Activated CD4-positive, alpha-beta T cell treated with anti-CD3 and anti-CD28 coated beads, Interleukin-2, amount 50 U/mL, for 48 hours (primary cell): ENCODE measurements around the gene RASGRP2.
A peak's percentile ranks its signal among the peaks of the same experiment; 100 is the strongest.

Source experiments
- DNase-seq, 2 experiments: peaks; one replicate each; pipeline ENCODE4 v3.0.0-alpha.2; 2020

Gene RASGRP2

DNA sequence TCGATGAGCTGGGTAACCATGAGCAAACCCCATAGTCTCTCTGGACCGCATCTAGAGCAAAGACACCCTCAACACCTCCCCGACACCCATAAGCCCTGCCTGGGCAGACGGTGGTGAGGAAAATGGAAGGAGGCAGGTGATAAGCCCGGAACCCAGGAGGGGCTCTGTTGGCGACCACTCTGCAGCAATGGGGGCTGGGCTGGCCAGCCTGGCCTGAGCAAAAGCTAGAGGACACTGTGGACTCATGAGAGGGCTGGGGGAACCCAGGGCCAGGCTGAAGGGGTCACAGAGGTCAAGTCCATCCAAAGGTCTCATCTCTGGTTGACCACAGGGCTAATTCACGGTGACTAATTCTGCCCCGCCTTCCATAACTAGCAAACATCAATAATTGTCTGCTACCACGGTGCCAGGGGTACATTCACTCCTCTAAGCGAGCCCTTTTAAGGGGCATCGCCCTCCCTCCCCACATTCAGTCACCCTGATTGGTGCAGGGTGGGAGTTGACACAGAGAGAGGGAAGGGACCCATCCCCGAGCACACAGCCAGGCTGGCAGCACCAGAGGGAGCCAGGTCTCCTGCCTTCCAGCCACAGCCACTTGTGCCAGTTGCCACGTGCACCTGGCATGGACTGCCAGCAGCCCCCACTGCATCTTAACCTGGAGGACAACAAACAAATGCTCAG, 11.9 kb upstream of the RASGRP2 start:
- no peak for DNase-seq

DNA sequence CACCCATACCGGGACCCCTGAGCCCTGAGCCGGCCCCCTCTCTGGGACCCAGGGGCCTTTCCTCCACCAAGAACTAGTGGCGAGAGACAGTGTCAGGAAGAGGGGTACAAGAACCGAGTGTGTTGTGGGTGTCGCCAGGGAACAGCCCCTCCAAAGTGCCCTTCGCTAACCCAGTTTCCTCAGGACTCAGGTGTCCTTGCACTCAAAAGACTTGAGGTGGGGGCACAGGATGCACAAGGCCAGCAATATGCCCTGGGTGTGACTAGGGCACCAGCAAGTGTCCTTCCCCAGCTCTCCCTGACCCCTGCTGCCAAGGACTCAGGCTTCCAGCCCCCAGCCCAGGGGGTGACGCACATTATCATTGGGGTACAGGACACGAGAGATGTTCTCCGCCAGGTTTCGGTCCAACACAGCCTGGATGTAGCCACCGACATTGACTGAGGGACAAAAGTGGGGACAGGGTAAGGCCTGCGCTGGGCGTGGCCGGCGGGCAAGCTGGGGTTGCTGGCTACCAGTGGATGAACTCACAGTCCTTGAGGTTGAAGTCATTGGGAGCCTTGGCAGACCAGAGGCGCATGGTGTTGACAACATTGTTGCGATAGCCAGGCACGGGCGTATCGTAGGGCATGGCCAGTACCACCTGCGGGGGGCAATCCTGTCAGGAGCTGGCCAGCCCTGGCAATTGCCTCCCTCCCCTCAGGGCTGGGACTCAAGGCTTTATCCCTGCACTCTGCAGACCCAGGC, 11.1 kb upstream of the RASGRP2 start:
- DNase-seq: no peak

DNA sequence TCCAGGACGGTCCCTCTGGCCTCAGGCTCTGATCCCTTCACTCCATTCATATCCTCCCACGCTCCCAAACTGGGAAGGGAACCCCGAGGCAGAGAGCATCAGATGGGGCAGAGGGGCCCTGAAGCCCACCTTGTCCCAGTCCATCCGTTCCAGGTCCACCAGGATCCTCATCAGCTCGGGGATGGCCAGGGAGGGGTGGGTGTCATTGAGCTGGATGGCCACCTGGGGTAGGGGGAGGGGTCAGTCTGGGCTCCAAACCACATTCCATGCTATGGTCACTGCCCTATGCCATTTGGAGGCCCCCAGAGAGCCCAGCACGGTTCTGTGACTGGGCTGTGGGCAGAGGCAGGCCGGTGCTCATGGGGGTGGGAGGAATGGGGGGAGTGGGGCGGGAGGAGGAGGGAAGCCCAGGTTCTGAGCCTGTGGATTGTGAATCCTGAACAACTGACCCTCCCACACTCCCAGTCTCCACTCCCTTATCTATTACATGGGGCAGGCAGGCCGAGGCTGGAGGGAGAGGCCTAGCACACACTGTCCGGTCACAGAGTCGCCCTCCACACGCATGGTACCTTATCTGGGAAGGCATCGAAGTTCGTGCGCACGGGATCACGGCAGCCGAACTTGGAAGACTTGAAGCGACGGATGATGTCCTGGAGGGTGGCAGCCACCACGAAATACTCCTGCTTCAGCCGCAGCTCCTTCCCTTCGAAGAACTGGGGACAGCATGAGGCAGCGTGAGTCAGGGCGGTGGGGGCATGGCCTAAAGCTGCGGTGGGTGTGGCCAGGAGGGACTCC, 10.4 kb upstream of the RASGRP2 start:
- no peak for DNase-seq

DNA sequence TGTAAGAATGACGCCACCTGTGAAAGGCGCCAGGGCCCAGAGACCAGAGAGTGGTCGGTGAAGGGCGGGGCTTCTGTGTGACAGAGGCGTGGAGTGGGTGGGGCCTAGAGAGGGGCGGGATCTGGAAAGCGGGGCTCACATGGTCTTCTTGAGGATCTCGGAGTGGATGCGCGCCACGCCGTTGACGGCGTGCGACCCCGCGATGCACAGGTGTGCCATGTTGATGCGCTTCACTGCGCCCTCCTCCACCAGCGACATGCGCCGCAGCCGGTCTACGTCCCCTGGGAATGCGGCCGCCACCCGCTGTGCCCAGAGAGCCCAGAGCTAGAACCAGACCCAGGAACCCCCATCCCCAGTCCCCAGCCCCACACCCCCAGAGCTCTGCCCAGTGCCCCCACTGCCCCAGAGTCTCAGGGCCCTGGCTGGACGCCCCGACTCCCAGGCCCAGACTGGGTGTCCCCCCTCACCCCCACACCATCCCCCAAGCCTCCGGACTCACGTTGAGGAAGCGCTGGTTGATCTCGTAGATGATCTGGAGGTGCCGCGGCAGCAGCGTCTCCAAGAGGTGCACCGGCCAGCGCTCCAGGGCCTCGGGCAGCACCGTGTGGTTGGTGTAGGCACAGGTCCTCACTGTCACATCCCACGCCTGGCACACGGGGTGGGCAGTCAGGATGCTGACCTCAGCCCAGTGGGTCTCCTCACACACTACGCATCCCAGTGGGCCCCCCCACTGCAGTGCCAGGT, 9.6 kb upstream of the RASGRP2 start:
- no peak for DNase-seq

DNA sequence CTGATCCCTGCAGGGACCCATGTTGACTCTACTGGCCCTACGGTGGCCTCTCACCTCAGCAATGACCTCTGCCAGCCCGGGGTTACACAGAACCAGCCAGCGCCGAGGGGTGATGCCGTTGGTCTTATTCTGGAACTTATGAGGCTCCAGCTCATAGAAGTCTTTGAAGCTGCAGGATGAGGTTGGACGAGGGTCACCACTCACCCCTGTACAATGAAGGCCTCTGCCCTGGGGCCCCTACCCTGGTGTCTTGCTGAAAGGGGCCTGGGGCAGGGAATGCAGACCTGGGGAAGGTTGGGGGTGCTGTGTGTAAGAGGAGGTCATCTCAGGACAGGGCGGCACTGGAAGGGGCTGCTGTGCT, 9.1 kb upstream of the RASGRP2 start:
- DNase-seq: no peak

DNA sequence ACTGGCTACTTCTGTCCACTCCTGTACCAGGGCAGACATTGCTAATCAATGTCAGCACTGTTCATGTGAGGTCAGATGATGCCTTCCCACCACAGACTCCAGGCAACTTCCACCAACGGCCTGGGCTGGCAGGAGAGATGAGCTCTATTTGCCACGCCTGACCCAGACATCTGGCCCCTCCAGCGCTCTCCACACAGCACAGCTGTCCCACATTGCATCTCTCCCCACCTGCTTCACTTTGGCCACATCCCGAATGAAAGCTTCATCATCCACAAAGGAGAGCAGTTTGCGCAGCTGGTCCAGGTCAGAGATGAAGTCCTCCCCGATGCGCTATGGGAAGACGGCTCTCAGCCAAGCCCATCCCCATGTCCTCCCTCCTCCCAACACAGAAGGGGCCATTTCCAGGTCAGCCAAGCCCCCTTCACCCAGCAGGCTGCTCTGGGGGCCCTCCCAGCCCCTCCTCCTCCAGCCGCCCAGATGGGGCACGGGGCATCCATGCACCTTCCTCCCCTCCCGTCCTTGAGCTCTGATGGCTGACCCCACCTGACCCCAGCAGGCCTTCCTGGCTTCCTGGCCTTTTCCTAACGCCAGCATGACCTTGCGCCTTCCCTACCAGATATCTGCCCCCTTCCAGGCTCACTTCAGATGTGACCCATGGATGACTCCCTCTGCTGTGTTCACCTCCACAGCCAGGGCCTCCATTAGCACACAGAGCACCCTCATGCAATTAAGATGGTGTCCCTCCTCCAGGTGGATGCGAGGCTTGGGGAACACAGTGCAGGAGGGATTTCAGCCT, 8.4 kb upstream of the RASGRP2 start:
- no peak for DNase-seq

DNA sequence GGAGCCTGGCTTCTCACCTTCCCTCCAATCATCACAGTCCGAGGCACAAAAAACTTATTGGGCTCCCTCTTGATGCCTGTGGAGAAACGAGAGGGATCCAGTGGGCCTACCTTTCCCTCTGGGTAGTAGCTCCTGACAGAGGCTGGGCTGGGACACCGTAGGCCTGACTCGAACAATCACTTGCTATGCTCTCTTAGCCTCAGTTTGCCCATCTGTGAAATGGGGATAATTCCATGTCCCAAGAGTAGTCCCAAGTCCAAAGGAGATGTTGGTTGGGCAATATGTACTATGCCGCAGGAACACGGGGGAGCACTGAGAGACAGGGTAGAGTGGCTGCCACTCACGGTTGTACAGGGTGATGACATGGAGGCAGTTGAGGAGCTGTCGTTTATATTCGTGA, 7.6 kb upstream of the RASGRP2 start:
- no peak for DNase-seq

DNA sequence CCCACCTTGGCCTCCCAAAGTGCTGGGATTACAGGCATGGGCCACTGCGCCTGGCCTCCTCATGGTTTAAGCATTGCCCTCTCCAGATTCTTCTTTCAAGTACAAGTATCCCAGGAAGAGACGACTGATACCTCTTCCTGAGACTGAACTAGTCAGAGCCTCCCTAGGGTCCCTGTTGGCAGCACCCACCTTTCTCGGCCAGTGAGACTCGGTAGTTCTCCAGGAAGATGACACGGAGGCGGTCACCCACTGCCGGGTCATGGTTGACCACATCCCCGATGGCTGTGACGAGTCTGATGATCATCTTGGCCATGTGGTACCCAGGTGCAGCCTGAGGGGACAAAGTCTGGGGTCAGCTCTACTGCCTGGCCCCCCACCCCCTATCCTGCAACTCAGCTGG, 7.2 kb upstream of the RASGRP2 start:
- no peak for DNase-seq

DNA sequence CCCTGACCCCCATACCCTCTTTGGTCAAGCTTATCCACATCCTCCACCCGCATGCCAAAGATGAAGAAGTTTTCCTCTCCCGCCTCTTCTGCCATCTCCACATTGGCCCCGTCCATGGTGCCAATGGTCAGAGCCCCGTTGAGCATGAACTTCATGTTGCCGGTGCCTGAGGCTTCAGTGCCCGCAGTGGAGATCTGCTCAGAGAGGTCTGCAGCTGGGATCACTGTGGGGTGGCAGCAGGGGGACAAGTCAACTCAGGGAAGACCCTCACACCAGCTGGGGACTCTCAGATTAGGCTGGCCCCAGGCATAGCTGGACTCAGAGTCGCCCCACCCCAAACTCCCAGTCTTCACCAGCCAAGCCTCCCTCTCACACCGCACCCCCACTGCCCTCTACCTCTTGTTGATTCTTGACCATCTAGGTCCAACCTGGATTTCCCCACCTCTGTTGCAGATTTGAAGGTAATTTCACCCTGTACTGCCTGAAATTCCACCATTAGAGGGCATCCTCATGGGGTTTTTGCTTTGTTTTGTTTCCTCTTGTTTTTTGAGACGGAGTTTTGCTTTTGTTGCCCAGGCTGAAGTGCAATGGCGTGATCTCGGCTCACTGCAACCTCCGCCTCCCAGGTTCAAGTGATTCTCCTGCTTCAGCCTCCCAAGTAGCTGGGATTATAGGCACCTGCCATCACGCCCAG, 6.6 kb upstream of the RASGRP2 start:
- no peak for DNase-seq

DNA sequence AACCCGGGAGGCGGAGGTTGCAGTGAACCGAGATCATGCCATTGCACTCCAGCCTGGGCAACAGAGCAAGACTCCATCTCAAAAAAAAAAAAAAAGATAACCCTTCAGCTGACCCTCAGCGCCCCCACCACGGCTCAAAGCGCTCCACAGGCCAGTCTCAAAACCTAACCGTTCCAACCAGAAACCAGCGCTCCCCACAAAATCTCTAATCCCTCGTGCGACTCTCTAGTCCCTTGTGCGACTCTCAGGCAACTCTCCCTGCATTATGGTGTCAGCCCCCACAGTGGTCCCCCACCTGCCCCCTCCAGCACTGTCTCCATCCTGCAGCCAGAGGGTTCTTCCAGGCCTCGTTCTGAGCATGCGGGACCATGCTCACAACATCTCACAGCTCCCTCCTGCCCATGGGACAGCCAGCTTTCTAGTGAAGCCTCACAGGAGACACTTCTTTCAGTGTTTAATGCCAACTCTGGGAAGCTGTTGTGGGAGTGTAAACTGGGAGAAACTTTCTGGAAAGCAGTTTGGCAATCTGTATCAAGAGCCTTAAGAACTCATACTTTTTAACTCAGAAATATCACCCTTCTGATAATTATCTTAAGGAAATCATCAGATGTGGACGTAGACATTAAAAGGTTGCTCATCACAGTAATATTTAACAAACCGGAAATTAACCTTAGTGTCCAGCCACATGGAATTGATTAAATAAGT, 4.2 kb upstream of the RASGRP2 start:
- DNase-seq: no peak

DNA sequence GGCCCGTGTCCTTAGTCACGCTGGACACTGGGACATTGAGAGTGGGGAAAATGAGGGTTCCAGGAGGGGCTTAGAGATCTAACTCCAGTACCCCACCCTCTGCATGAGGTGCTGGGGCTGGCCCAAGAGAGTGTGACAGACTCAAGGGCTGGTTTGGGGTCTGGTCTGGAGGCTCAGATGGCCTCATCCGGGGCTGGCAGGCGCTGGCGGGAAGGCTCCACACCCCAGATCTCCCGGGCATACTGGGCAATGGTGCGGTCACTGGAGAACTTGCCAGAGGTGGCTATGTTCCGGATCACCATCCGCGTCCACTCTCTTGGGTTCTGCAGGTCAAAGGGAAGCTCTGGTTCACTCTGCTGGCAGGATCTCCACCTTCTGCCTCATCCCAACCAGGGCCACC, 2.5 kb upstream of the RASGRP2 start:
- DNase-seq: no peak

DNA sequence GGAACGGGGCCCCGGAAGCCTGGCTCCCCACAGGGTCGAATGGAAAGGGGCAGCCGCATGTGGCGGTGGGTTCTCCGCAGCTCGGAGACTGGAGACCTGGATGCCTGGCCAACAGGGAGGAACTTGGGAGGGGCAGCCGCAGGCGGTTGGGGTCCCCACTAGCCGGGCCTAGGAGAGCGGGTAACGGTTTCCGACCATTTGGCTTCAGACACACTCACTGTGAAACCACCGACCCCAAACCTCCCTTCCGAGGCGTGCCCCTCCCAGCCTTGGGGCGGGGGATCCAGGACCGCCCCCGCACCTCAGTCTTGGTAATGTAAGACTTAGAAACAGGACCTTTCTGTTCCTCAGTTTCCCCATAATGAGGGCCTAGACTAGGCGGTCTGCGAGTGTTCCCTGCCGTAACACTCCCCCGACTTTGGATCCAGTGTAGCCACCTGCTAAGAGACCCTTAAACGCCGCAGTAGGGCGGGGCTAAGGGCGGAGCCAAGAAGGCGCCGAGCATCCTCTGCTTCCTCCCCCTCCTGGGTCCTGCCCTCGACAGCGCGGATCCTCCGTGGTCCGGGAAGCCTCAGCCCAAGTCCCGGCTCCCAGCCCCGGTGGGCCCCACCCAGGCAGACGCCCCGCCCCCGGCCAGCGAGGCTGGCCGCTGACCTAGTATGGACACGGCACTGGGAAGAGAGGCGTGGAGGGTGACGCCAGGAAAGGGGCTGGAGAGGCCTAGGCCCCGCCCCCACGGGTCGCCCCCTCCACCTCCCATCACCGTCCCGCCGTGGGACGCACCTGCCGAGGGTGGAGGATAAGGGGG, 1.8 kb upstream of the RASGRP2 start:
- peak; percentile 57 to 67 for DNase-seq

DNA sequence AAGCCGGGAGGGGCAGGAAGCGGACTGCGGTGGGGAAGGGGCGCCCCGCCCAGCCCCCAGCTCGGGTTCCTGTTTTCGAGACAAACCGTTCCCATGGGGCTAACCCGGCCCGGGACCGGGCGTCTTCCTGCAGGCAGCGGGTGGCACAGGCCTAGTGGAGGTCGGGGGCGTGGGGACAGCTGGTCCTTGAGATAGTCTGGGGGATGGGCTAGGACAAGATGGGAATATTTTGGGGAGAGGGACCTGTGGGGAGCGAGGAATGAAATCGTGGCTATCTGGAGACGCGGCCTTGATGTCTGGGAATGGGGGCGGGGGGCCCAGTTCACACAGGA, 1.2 kb upstream of the RASGRP2 start:
- peak; percentile 49 to 62 for DNase-seq

DNA sequence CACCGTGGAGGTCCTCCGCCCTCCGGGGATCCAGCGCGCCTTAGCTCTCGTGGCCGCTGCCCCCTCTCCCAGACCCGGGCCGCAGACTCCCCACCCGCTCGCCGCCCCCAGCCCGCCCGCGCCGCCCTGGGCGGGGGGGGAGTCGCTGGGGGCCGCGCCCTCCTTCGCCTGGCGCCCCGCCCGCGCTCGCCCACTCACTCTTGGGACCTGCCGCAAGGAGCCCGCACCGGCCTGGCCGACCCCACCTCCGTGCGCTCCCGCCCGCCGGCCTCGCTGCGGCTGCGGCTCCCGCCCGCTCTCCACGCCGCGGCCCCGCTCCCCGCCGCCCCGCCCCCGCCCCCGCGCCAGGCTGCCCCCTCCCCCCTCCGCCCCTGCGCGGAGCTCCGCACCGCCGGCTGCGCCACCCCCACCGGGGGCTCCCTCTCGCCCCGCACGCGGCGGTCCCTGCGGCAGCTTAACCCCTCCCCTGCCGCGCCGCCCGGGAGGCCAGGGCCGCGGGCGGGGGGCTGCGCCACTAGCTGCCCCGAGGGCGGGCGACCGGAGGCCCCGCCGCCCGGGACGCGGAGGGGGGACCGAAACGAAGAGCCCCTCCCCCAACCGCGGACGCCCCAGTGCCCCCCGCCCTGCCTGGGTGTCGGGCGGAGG, 724 bp upstream of the RASGRP2 start:
- no peak for DNase-seq

DNA sequence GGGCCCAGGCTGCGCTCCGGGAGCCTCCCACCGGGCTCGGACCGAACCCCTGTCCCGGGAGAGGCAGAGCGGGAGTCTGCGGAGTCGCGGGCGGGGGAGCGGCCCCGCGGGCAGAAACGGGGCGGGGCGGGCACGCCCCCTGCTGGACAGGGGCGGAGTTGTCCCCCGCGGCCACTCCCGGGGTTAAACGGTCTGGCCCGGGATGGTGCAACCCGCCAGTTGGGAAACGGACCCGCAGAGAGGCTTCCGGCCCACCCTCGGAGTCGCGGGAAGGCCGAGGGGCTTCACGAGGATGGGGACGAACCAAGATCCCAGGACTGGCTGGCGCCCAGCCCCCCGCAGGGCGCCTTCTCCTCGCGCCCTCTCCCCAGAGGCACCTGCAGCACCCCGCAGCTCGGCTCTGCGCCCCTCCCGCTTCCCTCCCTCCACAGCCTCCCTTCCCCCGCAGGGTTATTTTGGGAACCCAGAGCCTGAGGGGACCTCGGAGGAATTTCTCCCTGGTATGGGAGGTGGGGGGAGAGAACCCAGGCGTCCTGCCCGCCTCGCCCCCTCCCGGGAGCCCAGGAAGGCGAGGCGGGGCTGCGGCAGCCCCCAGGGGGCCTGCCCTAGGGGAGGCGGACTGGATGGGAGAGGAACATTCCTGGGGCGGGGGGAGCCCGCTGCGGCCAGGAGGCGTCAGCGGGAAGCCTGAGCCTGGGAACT, 902 bp downstream of the RASGRP2 start:
- peak; percentile 79 to 83 for DNase-seq

DNA sequence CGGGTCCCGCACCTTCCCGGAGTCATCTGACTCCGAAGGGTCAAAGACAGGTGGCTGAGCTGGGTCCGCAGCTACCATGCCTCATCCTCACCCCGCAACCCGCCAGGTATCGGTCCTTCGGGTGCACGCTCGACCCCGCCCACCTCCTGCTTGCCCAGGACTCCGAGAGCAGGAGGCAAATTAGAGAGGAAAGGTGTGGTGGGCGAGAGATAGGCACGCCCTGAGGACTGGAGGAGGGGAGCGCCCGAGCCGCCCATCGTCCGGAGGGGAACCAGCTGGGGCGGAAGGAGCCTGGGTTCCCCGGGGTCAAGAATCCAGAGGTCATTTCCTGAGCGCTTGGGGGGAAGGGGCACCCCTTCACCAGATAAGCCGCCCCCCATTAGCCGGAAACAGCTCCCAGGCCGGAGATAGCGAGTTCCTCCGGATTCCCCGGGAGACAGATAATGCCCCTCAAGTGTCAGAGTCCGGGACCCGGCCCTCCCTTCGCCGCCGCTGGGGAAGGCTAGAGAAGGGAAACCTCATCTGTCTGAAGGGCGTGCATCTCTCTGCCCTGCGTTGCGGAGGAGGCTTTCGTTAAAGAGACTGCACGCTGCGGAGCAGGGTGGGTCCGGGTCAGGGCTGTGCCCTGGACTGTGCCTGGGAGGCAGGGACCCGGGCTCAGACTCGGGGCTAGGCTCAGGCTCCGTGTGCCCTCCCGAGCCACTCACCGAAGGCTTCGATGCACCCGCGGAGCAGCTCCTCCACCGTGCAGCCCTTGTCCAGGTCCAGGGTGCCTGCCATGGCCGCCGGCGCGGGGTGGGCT, 1.7 kb downstream of the RASGRP2 start:
- DNase-seq: peak; percentile 40 to 55

DNA sequence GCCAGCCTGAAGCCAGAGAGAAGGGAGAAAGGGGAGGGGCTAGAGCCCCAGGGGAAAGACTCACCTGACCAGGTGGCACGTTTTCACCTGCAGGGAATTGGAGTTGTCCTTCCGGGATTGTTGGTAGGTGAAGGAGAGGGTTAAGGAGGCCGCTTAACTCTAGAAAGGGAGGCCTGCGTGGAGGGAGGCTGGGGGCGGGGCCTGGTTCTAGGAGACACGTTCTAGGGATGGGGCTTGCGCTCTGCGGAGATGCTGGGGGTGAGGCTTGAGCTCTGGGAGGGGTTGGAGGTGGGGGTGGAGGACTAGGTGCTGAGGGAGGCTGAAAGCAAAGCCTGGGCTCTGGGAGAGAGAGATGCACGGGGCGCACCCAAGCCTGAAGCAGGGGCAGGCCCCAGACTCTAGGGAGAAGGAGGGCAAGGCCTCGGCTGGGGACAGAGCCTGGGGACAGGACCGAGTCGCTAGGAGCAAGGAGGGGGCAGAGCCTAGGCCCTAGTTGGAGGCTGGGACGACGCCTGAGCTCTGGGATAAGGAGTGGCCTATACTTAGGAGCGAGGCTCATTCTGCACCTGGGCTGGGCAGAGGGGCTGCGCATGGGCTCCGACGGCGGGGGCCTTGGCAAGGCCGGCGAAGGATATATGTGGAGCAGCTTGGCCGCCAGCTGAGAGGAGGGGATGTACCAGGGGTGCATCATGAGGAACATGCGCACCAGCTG, 2.4 kb downstream of the RASGRP2 start:
- DNase-seq: no peak

DNA sequence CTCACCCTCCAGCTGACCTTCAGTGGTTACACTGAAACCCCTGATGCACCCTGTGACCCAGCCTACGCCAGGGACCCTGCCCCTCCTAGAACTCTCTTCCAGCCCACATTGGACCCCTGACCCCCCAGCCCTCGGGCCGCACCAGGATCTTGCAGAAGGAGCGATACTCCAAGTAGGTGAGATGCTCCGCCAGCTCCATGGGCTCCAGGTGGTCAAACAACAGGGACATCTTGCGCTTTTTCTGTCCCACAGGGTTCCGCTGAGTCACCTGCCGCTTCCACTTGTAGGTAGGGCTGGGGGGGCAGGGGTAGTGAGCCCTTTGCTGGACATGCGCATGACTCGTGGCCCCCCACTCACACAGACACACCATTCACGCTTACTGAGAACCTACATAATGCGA, 4.1 kb downstream of the RASGRP2 start:
- no peak for DNase-seq
